ENCODE measurements around the gene KCNJ16. TPM values are rescaled to one million over a fixed set of nuclear protein-coding genes. Genes with fewer than 3 reads are reported as not detected.
"Not testable (repeated sequence)": the region's sequence is repeated elsewhere in the genome, so short reads cannot be mapped to it uniquely, and the experiment has no call there.

Gene KCNJ16
- total RNA-seq, 2 experiments from 2014 or later = not detected

- H3K4me1 Mint-ChIP-seq (ENCODE audit: low read depth) = no peaks in the 10 kb centered on the region
- no peak overlapping the region for H3K4me3 Mint-ChIP-seq
- CTCF ChIA-PET = no interaction called here
- Histone ChIP-seq H3K27me3 (ENCODE audit: control insufficient read depth in 1 of 2, insufficient read depth in 2 of 2, low read length in 2 of 2) (no peaks in the 10 kb centered on the region), H3K27ac (ENCODE audit: low read depth in 1 of 2, low read length in 2 of 2) (no peak overlapping the region), H3K36me3 (ENCODE audit: insufficient read depth, low read length) (no peaks in the 10 kb centered on the region), H3K9me3 (ENCODE audit: control insufficient read depth in 1 of 2, insufficient read depth in 1 of 2, low read length in 2 of 2) (peaks cover 0 to 4% of the 10 kb centered on the region in 2 experiments), H3K4me3 (ENCODE audit: low read length) (no peak overlapping the region), H3K4me1 (ENCODE audit: insufficient read depth, low read length) (no peaks in the 10 kb centered on the region)
- no peak for DNase-seq
- POLR2A ChIA-PET = no interaction called here
- H3K36me3 Mint-ChIP-seq (ENCODE audit: low read depth) = no peaks in the 10 kb centered on the region
- no peak for TF ChIP-seq CTCF (IDR thresholded peaks at IDR 0.05)
- H3K27me3 Mint-ChIP-seq = peaks cover 5% of the 10 kb centered on the region
- no peak overlapping the region for H3K27ac Mint-ChIP-seq
- intact Hi-C loops (cut with DNase I, micrococcal nuclease) = no loop called here
- H3K9me3 Mint-ChIP-seq = no peaks in the 10 kb centered on the region
- ATAC-seq (ENCODE audit: poor library complexity) = no peak
Measured at GRCh38 chr17:70041061-70041460, 34.0 kb upstream of the KCNJ16 start.

- DNase-seq (no peak), ATAC-seq (ENCODE audit: poor library complexity) (no peak)
- no peaks in the 10 kb centered on the region for H3K36me3 Mint-ChIP-seq (ENCODE audit: low read depth)
- H3K27ac Mint-ChIP-seq = no peak overlapping the region
- Histone ChIP-seq H3K9me3 (ENCODE audit: control insufficient read depth in 1 of 2, insufficient read depth in 1 of 2, low read length in 2 of 2) (peaks cover 0 to 4% of the 10 kb centered on the region in 2 experiments), H3K27ac (ENCODE audit: low read depth in 1 of 2, low read length in 2 of 2) (no peak overlapping the region), H3K27me3 (ENCODE audit: control insufficient read depth in 1 of 2, insufficient read depth in 2 of 2, low read length in 2 of 2) (no peaks in the 10 kb centered on the region), H3K4me3 (ENCODE audit: low read length) (no peak overlapping the region), H3K36me3 (ENCODE audit: insufficient read depth, low read length) (no peaks in the 10 kb centered on the region), H3K4me1 (ENCODE audit: insufficient read depth, low read length) (no peaks in the 10 kb centered on the region)
- H3K4me1 Mint-ChIP-seq (ENCODE audit: low read depth) = no peaks in the 10 kb centered on the region
- peaks cover 5% of the 10 kb centered on the region for H3K27me3 Mint-ChIP-seq
- intact Hi-C loops (cut with DNase I, micrococcal nuclease) = no loop called here
- TF ChIP-seq CTCF (IDR thresholded peaks at IDR 0.05) = no peak
- H3K9me3 Mint-ChIP-seq = no peaks in the 10 kb centered on the region
- CTCF ChIA-PET = no interaction called here
- H3K4me3 Mint-ChIP-seq = no peak overlapping the region
- POLR2A ChIA-PET = no interaction called here
Measured at GRCh38 chr17:70041540-70041939, 33.5 kb upstream of the KCNJ16 start.

- H3K36me3 ChIP-seq (ENCODE audit: insufficient read depth, low read length); H3K36me3 Mint-ChIP-seq (ENCODE audit: low read depth); H3K27ac ChIP-seq (ENCODE audit: low read depth in 1 of 2, low read length in 2 of 2); H3K9me3 Mint-ChIP-seq; H3K4me3 Mint-ChIP-seq; intact Hi-C loops (cut with DNase I, micrococcal nuclease); ATAC-seq (ENCODE audit: poor library complexity); H3K4me3 ChIP-seq (ENCODE audit: low read length); DNase-seq; H3K27ac Mint-ChIP-seq; H3K27me3 ChIP-seq (ENCODE audit: control insufficient read depth in 1 of 2, insufficient read depth in 2 of 2, low read length in 2 of 2); H3K27me3 Mint-ChIP-seq; POLR2A ChIA-PET; H3K4me1 ChIP-seq (ENCODE audit: insufficient read depth, low read length); H3K4me1 Mint-ChIP-seq (ENCODE audit: low read depth); H3K9me3 ChIP-seq (ENCODE audit: control insufficient read depth in 1 of 2, insufficient read depth in 1 of 2, low read length in 2 of 2): not testable (repeated sequence)
- CTCF ChIA-PET = interaction anchor here (1.2 kb wide), 1 partner anchor 13 kb away, joined by 3 read pairs; no protein-coding TSS in a partner anchor
Measured at GRCh38 chr17:70045780-70046179, 29.2 kb upstream of the KCNJ16 start.

Data from CD4-positive, alpha-beta T cell (primary cell).